ENCODE data around the gene ECE2. TPM values are rescaled to one million over a fixed set of nuclear protein-coding genes. Genes with fewer than 3 reads are reported as not detected.
"Not testable (repeated sequence)": the region's sequence is repeated elsewhere in the genome, so short reads cannot be mapped to it uniquely, and the experiment has no call there.

ECE2 gene
- total RNA-seq, 1 donor from 2014 or later, result not detected

DNA sequence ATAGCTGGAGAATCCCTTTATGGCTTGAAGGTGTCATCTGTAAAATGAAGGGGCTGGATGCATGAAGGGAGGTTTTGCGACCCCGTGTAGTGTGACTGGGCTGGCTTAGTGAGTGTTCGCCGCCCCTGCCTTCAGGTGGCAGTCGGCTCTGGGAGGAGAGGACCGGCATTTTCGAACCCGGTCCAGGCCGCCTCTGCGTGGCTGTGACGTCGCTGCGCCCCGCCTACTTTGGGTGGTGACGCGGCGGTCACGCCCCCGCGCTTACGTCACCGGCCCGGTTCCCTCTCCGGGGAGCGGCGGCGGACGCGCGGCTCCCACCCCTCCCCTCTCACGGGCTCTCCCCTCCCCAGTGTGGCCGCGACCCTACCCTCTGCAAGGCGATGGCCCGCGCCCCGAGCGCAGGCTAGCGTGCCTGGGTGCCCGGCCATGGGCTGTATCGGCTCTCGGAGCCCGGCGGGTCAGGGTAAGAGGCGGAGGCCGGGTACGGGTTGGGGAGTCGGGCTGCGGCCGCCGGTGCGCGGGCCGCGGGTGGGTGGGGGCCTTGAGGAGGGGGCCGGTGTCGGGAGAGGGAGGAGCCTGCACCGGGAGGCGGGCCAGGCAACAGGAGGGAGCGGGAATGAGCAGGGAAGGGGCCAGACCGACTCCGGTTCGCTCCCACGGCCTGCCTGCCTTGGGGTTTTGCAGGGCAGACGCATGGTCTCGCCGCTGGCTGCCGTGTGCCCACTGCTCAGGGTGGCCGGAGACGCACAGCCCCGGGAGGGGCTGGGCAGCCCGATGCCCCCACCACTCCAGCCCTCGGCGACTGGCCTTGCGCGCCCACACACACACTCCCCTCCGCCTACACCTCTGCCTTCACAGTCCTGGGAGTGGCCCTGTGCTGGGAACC lies 60.1 kb downstream of the ECE2 start:
- intact Hi-C loops (cut with micrococcal nuclease), result loop anchor here (1.0 to 2.0 kb wide), 4 partner anchors 19 to 37 kb away; partner anchors contain the start of genes EIF4G1 and PSMD2

DNA sequence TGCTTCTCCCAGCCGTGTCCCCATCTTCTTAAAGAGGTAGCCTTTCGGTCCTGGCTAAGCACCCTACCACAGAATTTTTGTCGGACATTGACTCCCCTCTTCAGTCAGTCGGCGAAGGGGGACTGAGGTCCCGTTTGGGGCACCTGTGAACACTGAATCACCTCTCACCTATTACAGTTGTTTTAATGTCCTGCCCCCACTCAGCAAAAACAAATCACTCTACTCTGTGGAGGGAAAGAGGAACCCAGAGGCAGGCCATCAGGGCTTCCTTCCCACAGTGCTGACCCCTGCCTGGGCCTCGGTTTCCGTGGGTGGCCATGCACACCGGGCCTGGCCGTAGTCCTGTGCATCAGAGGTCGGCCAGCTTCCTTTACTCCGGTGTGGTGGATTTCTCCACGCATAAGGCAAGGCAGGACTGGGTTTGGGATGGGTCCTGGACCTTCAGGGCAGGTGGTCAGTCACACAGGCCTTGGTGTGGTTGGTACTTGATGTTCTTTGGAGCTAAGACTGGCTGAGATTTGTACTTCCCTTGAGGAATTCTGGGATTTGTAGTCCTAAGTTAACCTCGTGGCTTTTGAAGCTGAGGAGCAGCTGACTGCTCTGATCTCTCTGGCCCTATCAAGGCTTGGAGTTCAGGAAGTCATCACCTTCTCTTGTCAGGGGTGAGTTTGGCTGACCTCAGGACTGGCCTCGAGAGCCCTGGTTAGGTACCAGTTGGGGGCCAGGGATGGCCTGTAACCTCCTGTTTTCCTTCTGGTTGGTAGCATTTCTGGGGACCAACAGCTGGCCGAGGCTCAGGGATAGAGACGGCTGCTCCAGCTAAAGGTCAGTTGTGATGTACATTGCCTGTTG lies 61.0 kb downstream of the ECE2 start:
- intact Hi-C loops (cut with micrococcal nuclease), result loop anchor here (2.0 kb wide), 1 partner anchor 18 kb away; no protein-coding TSS in a partner anchor

GRCh38 chr3:184337399-184337714 lies 61.5 kb downstream of the ECE2 start, which contains the start of gene FAM131A:
Gene FAM131A, plus strand, starts transcription at chr3:184337600. Its CDS starts 31 bp downstream, at chr3:184337631.
- intact Hi-C loops (cut with micrococcal nuclease), result loop anchor here (2.0 kb wide), 1 partner anchor 17 kb away; no protein-coding TSS in a partner anchor

GRCh38 chr3:184337981-184338380 lies 62.2 kb downstream of the ECE2 start:
- intact Hi-C loops (cut with micrococcal nuclease), result loop anchor here (2.0 kb wide), 1 partner anchor 17 kb away; no protein-coding TSS in a partner anchor

- intact Hi-C loops (cut with micrococcal nuclease), result no loop called here
Measured at GRCh38 chr3:184338511-184338945, 62.7 kb downstream of the ECE2 start.

- intact Hi-C loops (cut with micrococcal nuclease), result no loop called here
Measured at GRCh38 chr3:184339001-184339400, 63.2 kb downstream of the ECE2 start.

DNA sequence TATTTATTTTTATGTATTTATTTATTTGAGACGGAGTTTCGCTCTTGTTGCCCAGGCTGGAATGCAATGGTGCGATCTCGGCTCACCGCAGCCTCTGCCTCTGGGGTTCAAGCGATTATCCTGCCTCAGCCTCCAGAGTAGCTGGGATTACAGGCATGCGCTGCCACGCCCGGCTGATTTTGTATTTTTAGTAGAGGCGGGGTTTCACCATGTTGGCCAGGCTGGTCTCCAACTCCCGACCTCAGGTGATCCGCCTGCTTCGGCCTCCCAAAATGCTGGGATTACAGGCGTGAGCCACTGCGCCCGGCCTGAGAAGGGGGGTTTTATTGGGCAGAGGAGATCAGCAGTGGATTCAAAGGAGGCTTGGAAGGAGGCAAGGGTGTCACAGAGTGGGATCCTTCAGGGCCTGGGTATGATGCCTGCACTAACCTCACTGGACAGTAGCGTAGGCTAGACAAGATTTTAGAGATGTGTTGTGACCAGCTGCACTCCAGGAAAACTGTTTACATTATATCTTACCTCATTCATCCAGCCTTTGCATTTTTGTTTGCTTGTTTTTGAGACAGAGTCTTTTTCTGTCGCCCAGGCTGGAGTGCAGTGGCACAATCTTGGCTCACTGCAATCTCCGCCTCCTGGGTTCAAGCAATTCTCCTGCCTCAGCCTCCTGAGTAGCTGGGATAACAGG lies 63.8 kb downstream of the ECE2 start:
- intact Hi-C loops (cut with micrococcal nuclease), result not testable (repeated sequence)

GRCh38 chr3:184341925-184342324 lies 66.1 kb downstream of the ECE2 start:
- intact Hi-C loops (cut with micrococcal nuclease), result no loop called here

Other genes starting within 250 kb of the ECE2 start
- gene HTR3D, start 244.3 kb upstream of the ECE2 start, total RNA-seq, result not detected in 2 replicates
- not detected in 2 replicates for gene HTR3C, start 223.0 kb upstream of the ECE2 start, total RNA-seq
- gene HTR3E, start 179.0 kb upstream of the ECE2 start, total RNA-seq, result not detected in 2 replicates
- gene EIF2B5, start 140.7 kb upstream of the ECE2 start, total RNA-seq, result 57.1 and 65.5 TPM in 2 replicates
- 39.7 and 44.5 TPM in 2 replicates for gene DVL3, start 120.6 kb upstream of the ECE2 start, total RNA-seq
- 194 and 211 TPM in 2 replicates for gene AP2M1, start 101.2 kb upstream of the ECE2 start, total RNA-seq
- gene ABCF3, start 89.8 kb upstream of the ECE2 start, total RNA-seq, result 58.1 and 60.0 TPM in 2 replicates
- not detected in 2 replicates for gene VWA5B2, start 46.4 kb upstream of the ECE2 start, total RNA-seq
- gene ALG3, start 27.1 kb upstream of the ECE2 start, total RNA-seq, result 48.5 and 53.0 TPM in 2 replicates
- gene EEF1AKMT4, start 26.4 kb upstream of the ECE2 start, total RNA-seq, result 5.0 and 6.4 TPM in 2 replicates
- gene CAMK2N2, start 14.5 kb upstream of the ECE2 start, total RNA-seq, result 0.14 and 0.16 TPM in 2 replicates
- 225 and 230 TPM in 2 replicates for gene PSMD2, start 23.2 kb downstream of the ECE2 start, total RNA-seq
- gene EIF4G1, start 38.6 kb downstream of the ECE2 start, total RNA-seq, result 397 and 400 TPM in 2 replicates
- gene FAM131A, start 61.6 kb downstream of the ECE2 start, total RNA-seq, result 3.8 and 5.3 TPM in 2 replicates
- 3.7 and 4.0 TPM in 2 replicates for gene CLCN2, start 85.6 kb downstream of the ECE2 start, total RNA-seq
- gene POLR2H, start 85.7 kb downstream of the ECE2 start, total RNA-seq, result 89.8 and 91.6 TPM in 2 replicates
- gene THPO, start 102.2 kb downstream of the ECE2 start, total RNA-seq, result not detected in 2 replicates
- not detected in 2 replicates for gene CHRD, start 104.0 kb downstream of the ECE2 start, total RNA-seq